ENCODE results near the gene ENHO.
"Not testable (repeated sequence)": the region's sequence is repeated elsewhere in the genome, so short reads cannot be mapped to it uniquely, and the experiment has no call there.

Gene ENHO

GRCh38 chr9:34555500-34555899, 32.7 kb upstream of the ENHO start:
- no peak for DNase-seq (ENCODE audit: low read depth)

GRCh38 chr9:34555002-34555348, 32.2 kb upstream of the ENHO start:
- DNase-seq (ENCODE audit: low read depth) = no peak

- DNase-seq (ENCODE audit: low read depth) = peak; percentile 10
Observed at GRCh38 chr9:34554211-34555001, 31.6 kb upstream of the ENHO start.

- no peak for DNase-seq (ENCODE audit: low read depth)
Observed at GRCh38 chr9:34553511-34554021, 30.8 kb upstream of the ENHO start.

- DNase-seq (ENCODE audit: low read depth) = no peak
Observed at GRCh38 chr9:34552986-34553385, 30.2 kb upstream of the ENHO start.

GRCh38 chr9:34552606-34552981, 29.8 kb upstream of the ENHO start:
- no peak for DNase-seq (ENCODE audit: low read depth)

GRCh38 chr9:34551751-34552605, 29.2 kb upstream of the ENHO start:
- DNase-seq (ENCODE audit: low read depth) = no peak

GRCh38 chr9:34550681-34551270, 28.0 kb upstream of the ENHO start:
- DNase-seq (ENCODE audit: low read depth) = no peak

GRCh38 chr9:34550016-34550680, 27.4 kb upstream of the ENHO start:
- no peak for DNase-seq (ENCODE audit: low read depth)

GRCh38 chr9:34549407-34549732, 26.6 kb upstream of the ENHO start:
- DNase-seq (ENCODE audit: low read depth) = no peak

- peak; percentile 73 for DNase-seq (ENCODE audit: low read depth)
Observed at GRCh38 chr9:34547960-34548611, 25.3 kb upstream of the ENHO start.

- peak; percentile 68 for DNase-seq (ENCODE audit: low read depth)
Observed at GRCh38 chr9:34546834-34547827, 24.3 kb upstream of the ENHO start.

- no peak for DNase-seq (ENCODE audit: low read depth)
Observed at GRCh38 chr9:34546102-34546833, 23.5 kb upstream of the ENHO start.

- DNase-seq (ENCODE audit: low read depth) = no peak
Observed at GRCh38 chr9:34545497-34545896, 22.7 kb upstream of the ENHO start.

- no peak for DNase-seq (ENCODE audit: low read depth)
Observed at GRCh38 chr9:34544035-34544434, 21.2 kb upstream of the ENHO start.

- no peak for DNase-seq (ENCODE audit: low read depth)
Observed at GRCh38 chr9:34541540-34541939, 18.8 kb upstream of the ENHO start.

- DNase-seq (ENCODE audit: low read depth) = peak; percentile 70
Observed at GRCh38 chr9:34540827-34541226, 18.0 kb upstream of the ENHO start.

- no peak for DNase-seq (ENCODE audit: low read depth)
Observed at GRCh38 chr9:34536685-34537084, 13.9 kb upstream of the ENHO start.

- not testable (repeated sequence) for DNase-seq (ENCODE audit: low read depth)
Observed at GRCh38 chr9:34532041-34532440, 9.3 kb upstream of the ENHO start.

- no peak for DNase-seq (ENCODE audit: low read depth)
Observed at GRCh38 chr9:34526026-34526425, 3.2 kb upstream of the ENHO start.
